Measurements from ENCODE around the gene MAPK12.

Gene MAPK12

DNA sequence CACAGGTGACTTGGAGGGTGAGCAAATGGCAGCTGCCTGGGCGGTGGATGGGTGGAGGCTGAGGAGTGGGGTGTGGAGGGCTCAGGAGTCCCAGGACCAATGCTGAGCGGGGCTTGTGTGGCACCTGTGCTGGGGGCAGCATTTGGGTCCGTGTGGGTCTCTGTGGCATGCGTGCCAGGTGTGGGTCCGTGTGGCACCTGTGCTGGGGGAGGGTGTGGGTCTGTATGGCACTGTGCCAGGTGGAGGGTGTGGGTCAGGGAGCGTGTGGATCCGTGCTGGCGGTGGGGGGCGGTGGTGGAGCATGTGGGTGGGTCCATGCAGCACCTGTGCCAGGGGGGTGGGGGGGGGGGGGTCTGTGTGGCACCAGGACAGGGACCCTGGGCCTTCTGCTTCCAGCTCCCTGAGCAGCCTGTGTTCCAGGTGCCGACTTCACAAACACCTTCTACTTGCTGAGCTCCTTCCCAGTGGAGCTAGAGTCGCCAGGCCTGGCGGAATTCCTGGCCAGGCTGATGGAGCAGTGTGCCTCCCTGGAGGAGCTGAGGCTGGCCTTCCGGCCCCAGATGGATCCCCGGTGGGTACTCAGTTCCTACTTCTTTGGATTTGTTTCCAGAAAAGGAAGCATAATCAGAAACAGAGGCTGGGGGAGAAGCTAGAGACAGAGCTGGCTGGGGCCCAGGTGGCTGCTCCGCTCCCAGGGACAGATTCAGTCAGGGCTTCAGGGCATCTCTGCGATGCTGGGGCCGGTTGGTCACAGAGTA, 46.0 kb downstream of the MAPK12 start:
- no peak overlapping the region for H3K27ac ChIP-seq
- TF ChIP-seq, protein P1, sequence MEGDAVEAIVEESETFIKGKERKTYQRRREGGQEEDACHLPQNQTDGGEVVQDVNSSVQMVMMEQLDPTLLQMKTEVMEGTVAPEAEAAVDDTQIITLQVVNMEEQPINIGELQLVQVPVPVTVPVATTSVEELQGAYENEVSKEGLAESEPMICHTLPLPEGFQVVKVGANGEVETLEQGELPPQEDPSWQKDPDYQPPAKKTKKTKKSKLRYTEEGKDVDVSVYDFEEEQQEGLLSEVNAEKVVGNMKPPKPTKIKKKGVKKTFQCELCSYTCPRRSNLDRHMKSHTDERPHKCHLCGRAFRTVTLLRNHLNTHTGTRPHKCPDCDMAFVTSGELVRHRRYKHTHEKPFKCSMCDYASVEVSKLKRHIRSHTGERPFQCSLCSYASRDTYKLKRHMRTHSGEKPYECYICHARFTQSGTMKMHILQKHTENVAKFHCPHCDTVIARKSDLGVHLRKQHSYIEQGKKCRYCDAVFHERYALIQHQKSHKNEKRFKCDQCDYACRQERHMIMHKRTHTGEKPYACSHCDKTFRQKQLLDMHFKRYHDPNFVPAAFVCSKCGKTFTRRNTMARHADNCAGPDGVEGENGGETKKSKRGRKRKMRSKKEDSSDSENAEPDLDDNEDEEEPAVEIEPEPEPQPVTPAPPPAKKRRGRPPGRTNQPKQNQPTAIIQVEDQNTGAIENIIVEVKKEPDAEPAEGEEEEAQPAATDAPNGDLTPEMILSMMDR (conservative IDR thresholded peaks at IDR 0.05), result no peak

DNA sequence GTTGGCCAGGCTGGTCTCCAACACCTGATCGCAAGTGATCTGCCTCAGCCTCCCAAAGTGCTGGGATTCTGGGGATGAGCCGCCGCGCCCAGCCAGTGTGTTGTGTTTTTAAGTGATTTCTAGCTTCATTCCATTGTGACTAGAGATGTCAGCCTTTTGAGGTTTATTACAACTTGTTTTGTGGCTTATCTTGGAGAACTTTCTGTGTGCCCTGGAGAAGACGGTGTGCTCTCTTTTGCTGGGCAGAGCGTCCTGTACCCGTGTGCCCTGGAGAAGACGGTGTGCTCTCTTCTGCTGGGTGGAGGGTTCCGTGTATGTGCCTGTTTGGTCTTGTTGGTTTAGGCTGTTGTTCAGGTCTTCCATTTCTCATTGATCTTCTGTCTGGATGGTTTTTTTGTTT, 48.2 kb downstream of the MAPK12 start:
- TF ChIP-seq, protein P1 (conservative IDR thresholded peaks at IDR 0.05), result no peak

DNA sequence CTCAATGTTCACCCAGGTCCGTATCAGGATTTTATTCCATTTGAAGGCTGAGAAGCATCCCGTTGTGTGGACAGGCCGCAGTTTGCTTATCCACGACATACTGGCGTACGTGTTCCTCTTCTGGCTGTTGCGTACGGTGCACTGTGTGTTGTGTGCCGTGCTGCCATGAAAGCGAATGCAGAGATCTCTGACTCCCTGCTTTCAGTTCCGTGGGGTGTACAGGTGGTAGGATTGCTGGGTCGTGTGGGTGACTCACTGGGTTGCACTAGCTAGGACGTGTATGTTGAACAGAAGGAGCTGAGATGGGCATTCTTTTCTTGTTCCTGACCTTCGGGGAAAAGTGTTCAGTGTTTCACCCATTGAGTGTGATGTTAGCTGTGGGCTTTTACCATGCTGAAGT, 50.3 kb downstream of the MAPK12 start:
- TF ChIP-seq, protein P1 (conservative IDR thresholded peaks at IDR 0.05), result no peak

More for the DNA sequence above, 48.2 kb downstream of the MAPK12 start:
- H3K27ac ChIP-seq, result no peak overlapping the region

DNA sequence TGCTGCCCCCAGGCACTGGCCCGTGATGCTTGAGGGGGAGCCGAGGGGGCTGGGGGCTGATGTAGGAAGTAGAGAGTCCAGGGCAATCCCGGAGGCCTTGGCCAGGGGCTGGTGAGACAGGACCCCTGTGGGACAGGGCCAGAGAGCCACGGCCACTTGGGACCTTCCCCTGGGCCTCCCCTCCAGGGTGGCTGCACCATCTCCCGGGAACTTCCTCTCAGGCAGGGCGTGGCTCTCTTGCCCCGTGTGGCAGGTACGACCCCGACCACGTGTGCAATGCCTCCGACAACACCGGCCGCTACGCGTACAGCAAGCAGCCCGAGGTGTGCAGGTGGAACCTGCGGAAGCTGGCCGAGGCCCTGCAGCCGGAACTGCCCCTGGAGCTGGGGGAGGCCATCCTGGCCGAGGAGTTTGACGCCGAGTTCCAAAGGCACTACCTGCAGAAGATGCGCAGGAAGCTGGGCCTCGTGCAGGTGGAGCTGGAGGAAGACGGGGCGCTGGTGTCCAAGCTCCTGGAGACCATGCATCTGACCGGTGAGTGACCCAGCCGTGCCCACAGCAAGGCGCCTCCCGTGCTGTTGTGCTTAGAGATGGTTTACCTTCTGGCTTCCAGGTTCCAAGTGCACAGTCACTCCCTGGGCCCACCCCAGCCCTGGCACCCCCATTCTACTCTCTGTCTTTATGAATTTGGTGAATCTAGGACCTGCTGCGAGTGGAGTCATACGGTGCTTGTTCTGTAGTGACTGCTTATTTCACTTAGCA, 50.9 kb downstream of the MAPK12 start:
- TF ChIP-seq, protein P1 (conservative IDR thresholded peaks at IDR 0.05), result no peak
- no peak overlapping the region for H3K27ac ChIP-seq

More for the DNA sequence above, 50.3 kb downstream of the MAPK12 start:
- H3K27ac ChIP-seq, result no peak overlapping the region

DNA sequence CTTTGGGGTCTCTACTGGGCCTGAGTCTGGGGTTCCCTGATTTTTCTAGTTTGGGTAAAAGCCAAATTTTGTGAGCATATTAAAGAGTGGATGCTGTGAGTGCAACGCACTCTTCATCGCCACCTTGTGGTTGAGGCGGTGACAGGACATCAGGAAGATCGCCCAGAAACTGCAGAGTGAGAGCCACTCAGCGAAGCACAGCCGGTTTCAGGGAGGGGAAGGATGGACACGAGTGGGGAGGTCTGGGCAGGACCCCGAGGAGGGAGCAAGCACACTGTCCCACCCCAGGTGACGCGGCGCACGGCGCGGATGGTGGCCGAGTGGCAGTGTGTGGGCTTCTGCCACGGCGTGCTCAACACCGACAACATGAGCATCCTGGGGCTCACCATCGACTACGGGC, 51.6 kb downstream of the MAPK12 start:
- no peak overlapping the region for H3K27ac ChIP-seq
- TF ChIP-seq, protein P1 (conservative IDR thresholded peaks at IDR 0.05), result peak; percentile 82

DNA sequence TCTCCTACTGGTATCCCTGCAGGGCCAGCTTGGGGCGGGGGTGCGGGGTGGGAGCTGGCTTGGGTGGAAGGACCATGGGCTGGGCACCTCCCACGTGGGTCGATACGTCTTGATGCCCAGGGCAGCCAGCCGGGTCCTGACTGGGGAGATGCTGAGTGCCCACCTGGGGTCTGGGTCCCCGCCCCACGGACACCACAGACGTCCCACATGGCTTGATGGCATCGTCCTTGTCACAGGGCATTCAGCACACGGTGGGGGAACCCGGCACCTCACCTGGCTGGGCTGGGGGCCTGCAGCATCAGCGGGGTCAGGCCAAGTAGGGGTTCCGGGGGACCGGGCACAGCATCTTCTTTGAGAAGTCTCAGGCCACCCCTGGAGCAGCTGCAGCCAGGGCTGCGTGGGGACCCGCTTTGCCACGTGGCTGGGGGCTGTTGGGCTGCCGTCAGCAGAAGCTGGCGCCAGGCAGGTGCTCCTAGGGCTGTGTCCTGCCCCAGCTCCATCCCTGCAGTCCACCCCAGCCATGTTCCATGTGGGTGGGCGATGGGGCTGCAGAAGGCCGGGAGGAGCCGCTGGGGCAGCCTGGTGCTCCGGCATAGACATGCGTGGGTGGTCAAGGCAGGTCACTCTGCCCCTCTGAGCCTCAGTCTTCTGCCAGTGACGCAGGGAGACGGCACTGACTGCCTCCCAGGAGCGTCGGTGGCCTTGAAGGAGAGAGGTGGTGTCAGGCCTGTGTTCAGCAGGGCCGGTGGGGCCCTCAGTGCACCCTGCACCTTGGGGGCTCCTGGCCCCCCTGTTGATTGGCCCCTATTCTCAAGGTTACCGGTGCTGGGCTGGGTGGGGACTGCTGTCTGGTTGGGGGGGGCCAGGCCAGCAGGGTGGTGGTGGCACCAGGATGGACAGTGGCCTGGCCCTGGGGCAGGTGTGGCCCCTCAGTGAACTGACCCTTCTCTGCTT, 52.3 kb downstream of the MAPK12 start:
- no peak overlapping the region for H3K27ac ChIP-seq
- TF ChIP-seq, protein P1 (conservative IDR thresholded peaks at IDR 0.05), result no peak
